Measurements from ENCODE around the gene NOVA1. TPM values are rescaled to one million over a fixed set of nuclear protein-coding genes. Genes with fewer than 3 reads are reported as not detected.

NOVA1 gene
- total and polyA plus RNA-seq, 4 donors: 0.24 to 0.79 (median 0.58) TPM

- Histone ChIP-seq H3K4me3 (ENCODE audit: low read depth in 1 of 3, low read length in 3 of 3) (no peak overlapping the region), H3K9ac (ENCODE audit: low read depth in 1 of 2, low read length in 2 of 2) (no peak overlapping the region), H3K27ac (ENCODE audit: low read depth in 1 of 2, low read length in 2 of 2) (no peak overlapping the region), H3K9me3 (ENCODE audit: control insufficient read depth in 4 of 4, low read length in 3 of 4) (no peaks in the 10 kb centered on the region), H3K36me3 (ENCODE audit: control insufficient read depth in 4 of 4, insufficient read depth in 3 of 4, low read depth in 1 of 4, low read length in 3 of 4) (no peaks in the 10 kb centered on the region), H3K27me3 (ENCODE audit: control insufficient read depth in 4 of 4, insufficient read depth in 4 of 4, low read length in 3 of 4) (no peaks in the 10 kb centered on the region), H3K4me1 (ENCODE audit: control insufficient read depth in 4 of 4, insufficient read depth in 4 of 4, low read length in 3 of 4) (no peaks in the 10 kb centered on the region)
- TF ChIP-seq GABPA (IDR thresholded peaks at IDR 0.05 in 1 of 2, conservative IDR thresholded peaks at IDR 0.05 in 1 of 2) (no peak), TAF1 (conservative IDR thresholded peaks at IDR 0.05) (no peak), EGR1 (IDR thresholded peaks at IDR 0.05; ENCODE audit: low read depth in 2 of 2) (no peak), FOXA1 (IDR thresholded peaks at IDR 0.05) (no peak), SP1 (IDR thresholded peaks at IDR 0.05) (no peak), ATF3 (IDR thresholded peaks at IDR 0.05) (no peak), FOXA2 (IDR thresholded peaks at IDR 0.05) (no peak)
- TF ChIP-seq, protein P1, sequence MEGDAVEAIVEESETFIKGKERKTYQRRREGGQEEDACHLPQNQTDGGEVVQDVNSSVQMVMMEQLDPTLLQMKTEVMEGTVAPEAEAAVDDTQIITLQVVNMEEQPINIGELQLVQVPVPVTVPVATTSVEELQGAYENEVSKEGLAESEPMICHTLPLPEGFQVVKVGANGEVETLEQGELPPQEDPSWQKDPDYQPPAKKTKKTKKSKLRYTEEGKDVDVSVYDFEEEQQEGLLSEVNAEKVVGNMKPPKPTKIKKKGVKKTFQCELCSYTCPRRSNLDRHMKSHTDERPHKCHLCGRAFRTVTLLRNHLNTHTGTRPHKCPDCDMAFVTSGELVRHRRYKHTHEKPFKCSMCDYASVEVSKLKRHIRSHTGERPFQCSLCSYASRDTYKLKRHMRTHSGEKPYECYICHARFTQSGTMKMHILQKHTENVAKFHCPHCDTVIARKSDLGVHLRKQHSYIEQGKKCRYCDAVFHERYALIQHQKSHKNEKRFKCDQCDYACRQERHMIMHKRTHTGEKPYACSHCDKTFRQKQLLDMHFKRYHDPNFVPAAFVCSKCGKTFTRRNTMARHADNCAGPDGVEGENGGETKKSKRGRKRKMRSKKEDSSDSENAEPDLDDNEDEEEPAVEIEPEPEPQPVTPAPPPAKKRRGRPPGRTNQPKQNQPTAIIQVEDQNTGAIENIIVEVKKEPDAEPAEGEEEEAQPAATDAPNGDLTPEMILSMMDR (IDR thresholded peaks at IDR 0.05; ENCODE audit: low read depth, low read length, missing input control): no peak
- no peak for DNase-seq (ENCODE audit: low spot score)
Observed at GRCh38 chr14:26517771-26518170, 80.1 kb downstream of the NOVA1 start.

DNA sequence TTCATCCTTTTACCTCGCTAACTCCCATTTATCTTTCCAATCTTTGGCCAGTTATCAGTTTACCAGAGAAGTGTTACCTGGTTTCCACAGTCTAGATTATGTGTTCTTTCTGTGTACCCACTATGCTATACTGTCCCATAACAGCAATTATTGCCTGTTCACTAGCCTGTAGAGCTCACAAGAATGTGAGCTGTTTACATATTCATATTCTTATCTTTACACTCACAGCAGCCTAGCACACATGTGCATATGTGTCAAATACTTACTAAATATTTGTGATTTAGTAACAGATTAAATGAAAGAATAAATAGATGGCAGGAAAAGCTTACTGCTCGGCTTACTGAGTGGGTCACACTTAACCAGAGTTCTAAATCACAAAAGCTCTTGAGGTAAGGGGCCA, 97.8 kb downstream of the NOVA1 start:
- H3K9ac ChIP-seq (ENCODE audit: low read depth in 1 of 2, low read length in 2 of 2): no peak overlapping the region
- DNase-seq (ENCODE audit: low spot score): no peak
- no peaks in the 10 kb centered on the region for H3K4me1 ChIP-seq (ENCODE audit: control insufficient read depth in 4 of 4, insufficient read depth in 4 of 4, low read length in 3 of 4)
- no peaks in the 10 kb centered on the region for H3K9me3 ChIP-seq (ENCODE audit: control insufficient read depth in 4 of 4, low read length in 3 of 4)
- H3K4me3 ChIP-seq (ENCODE audit: low read depth in 1 of 3, low read length in 3 of 3): no peak overlapping the region
- 68% methylated on average over 2 of the region's 2 CpGs for WGBS
- no peaks in the 10 kb centered on the region for H3K27me3 ChIP-seq (ENCODE audit: control insufficient read depth in 4 of 4, insufficient read depth in 4 of 4, low read length in 3 of 4)
- no peak overlapping the region for H3K27ac ChIP-seq (ENCODE audit: low read depth in 1 of 2, low read length in 2 of 2)
- TF ChIP-seq HNF4G (IDR thresholded peaks at IDR 0.05) (no peak), REST (IDR thresholded peaks at IDR 0.05) (no peak), RXRA (IDR thresholded peaks at IDR 0.05) (no peak), JUND (IDR thresholded peaks at IDR 0.05) (no peak), ZBTB33 (IDR thresholded peaks at IDR 0.05) (no peak), YY1 (IDR thresholded peaks at IDR 0.05) (no peak), SP1 (IDR thresholded peaks at IDR 0.05) (no peak), GABPA (IDR thresholded peaks at IDR 0.05 in 1 of 2, conservative IDR thresholded peaks at IDR 0.05 in 1 of 2) (no peak), ATF3 (IDR thresholded peaks at IDR 0.05) (no peak), FOXA2 (IDR thresholded peaks at IDR 0.05) (no peak), FOXA1 (IDR thresholded peaks at IDR 0.05) (no peak), NR2F2 (IDR thresholded peaks at IDR 0.05) (no peak), EGR1 (IDR thresholded peaks at IDR 0.05; ENCODE audit: low read depth in 2 of 2) (no peak), RAD21 (IDR thresholded peaks at IDR 0.05) (no peak)
- TF ChIP-seq, protein P1 (IDR thresholded peaks at IDR 0.05; ENCODE audit: low read depth, low read length, missing input control): no peak
- H3K36me3 ChIP-seq (ENCODE audit: control insufficient read depth in 4 of 4, insufficient read depth in 3 of 4, low read depth in 1 of 4, low read length in 3 of 4): no peaks in the 10 kb centered on the region

Data from liver (tissue), 9 donors.